ENCODE data around the gene FRAS1.

- TF ChIP-seq POLR2AphosphoS5 (IDR thresholded peaks at IDR 0.05), result no peak
- TF ChIP-seq POLR2A (IDR thresholded peaks at IDR 0.05), result no peak
Observed at GRCh38 chr4:78410676-78411075, 353.6 kb downstream of the FRAS1 start.

Data from breast epithelium (tissue), 3 donors.